ENCODE measurements around the gene NTRK3.

The NTRK3 gene

GRCh38 chr15:88274553-88275460, 18.3 kb upstream of the NTRK3 start:
- Histone ChIP-seq H3K79me2 (ENCODE audit: control insufficient read depth, low read length) (no peaks in the 10 kb centered on the region), H3K4me2 (ENCODE audit: low read length) (no peak overlapping the region), H3K9me2 (replicated peaks; ENCODE audit: control insufficient read depth, low read length) (no peaks in the 10 kb centered on the region), H4K20me1 (ENCODE audit: control insufficient read depth, insufficient read depth, low read depth, low read length) (no peaks in the 10 kb centered on the region), H3K9me3 (ENCODE audit: control insufficient read depth, insufficient read depth, low read length) (no peaks in the 10 kb centered on the region), H3K27me3 (ENCODE audit: control insufficient read depth, low read length) (peaks cover 11% of the 10 kb centered on the region), H3K4me1 (ENCODE audit: control insufficient read depth, low read length) (no peaks in the 10 kb centered on the region), H3K36me3 (ENCODE audit: control insufficient read depth, low read length) (no peaks in the 10 kb centered on the region), H3F3A (ENCODE audit: control insufficient read depth, insufficient read depth) (no peaks in the 10 kb centered on the region), H3K27ac (ENCODE audit: low read depth, low read length) (no peak overlapping the region), H3K4me3 (ENCODE audit: low read length) (no peak overlapping the region)
- TF ChIP-seq CTCF (IDR thresholded peaks at IDR 0.05; ENCODE audit: low read depth, low read length, poor library complexity, severe bottlenecking) (peak; percentile 88), EZH2phosphoT487 (IDR thresholded peaks at IDR 0.05; ENCODE audit: borderline replicate concordance, low read length) (no peak)

GRCh38 chr15:88272421-88272820, 15.9 kb upstream of the NTRK3 start:
- Histone ChIP-seq H3K4me1 (ENCODE audit: control insufficient read depth, low read length) (no peaks in the 10 kb centered on the region), H3K36me3 (ENCODE audit: control insufficient read depth, low read length) (no peaks in the 10 kb centered on the region), H3K4me3 (ENCODE audit: low read length) (no peak overlapping the region), H3K9me2 (replicated peaks; ENCODE audit: control insufficient read depth, low read length) (no peaks in the 10 kb centered on the region), H3K27me3 (ENCODE audit: control insufficient read depth, low read length) (peaks cover 6% of the 10 kb centered on the region), H3K27ac (ENCODE audit: low read depth, low read length) (no peak overlapping the region), H4K20me1 (ENCODE audit: control insufficient read depth, insufficient read depth, low read depth, low read length) (0 out of 2 replicates have a peak, but pooled peaks cover 4% of the 10 kb centered on the region), H3K79me2 (ENCODE audit: control insufficient read depth, low read length) (no peaks in the 10 kb centered on the region), H3F3A (ENCODE audit: control insufficient read depth, insufficient read depth) (no peaks in the 10 kb centered on the region), H3K4me2 (ENCODE audit: low read length) (no peak overlapping the region), H3K9me3 (ENCODE audit: control insufficient read depth, insufficient read depth, low read length) (no peaks in the 10 kb centered on the region)
- TF ChIP-seq CTCF (IDR thresholded peaks at IDR 0.05; ENCODE audit: low read depth, low read length, poor library complexity, severe bottlenecking) (no peak), EZH2phosphoT487 (IDR thresholded peaks at IDR 0.05; ENCODE audit: borderline replicate concordance, low read length) (no peak)

- no peak overlapping the region for H3K4me3 ChIP-seq (ENCODE audit: low read length)
- no peak for TF ChIP-seq CTCF (IDR thresholded peaks at IDR 0.05; ENCODE audit: low read depth, low read length, poor library complexity, severe bottlenecking)
- TF ChIP-seq EZH2phosphoT487 (IDR thresholded peaks at IDR 0.05; ENCODE audit: borderline replicate concordance, low read length) = no peak
- peaks cover 6% of the 10 kb centered on the region for H3K27me3 ChIP-seq (ENCODE audit: control insufficient read depth, low read length)
- H4K20me1 ChIP-seq (ENCODE audit: control insufficient read depth, insufficient read depth, low read depth, low read length) = 0 out of 2 replicates have a peak, but pooled peaks cover 4% of the 10 kb centered on the region
- no peaks in the 10 kb centered on the region for H3F3A ChIP-seq (ENCODE audit: control insufficient read depth, insufficient read depth)
- no peak overlapping the region for H3K27ac ChIP-seq (ENCODE audit: low read depth, low read length)
- H3K4me1 ChIP-seq (ENCODE audit: control insufficient read depth, low read length) = no peaks in the 10 kb centered on the region
- H3K9me3 ChIP-seq (ENCODE audit: control insufficient read depth, insufficient read depth, low read length) = no peaks in the 10 kb centered on the region
- H3K4me2 ChIP-seq (ENCODE audit: low read length) = no peak overlapping the region
- no peaks in the 10 kb centered on the region for H3K36me3 ChIP-seq (ENCODE audit: control insufficient read depth, low read length)
- no peaks in the 10 kb centered on the region for H3K79me2 ChIP-seq (ENCODE audit: control insufficient read depth, low read length)
- no peaks in the 10 kb centered on the region for H3K9me2 ChIP-seq (replicated peaks; ENCODE audit: control insufficient read depth, low read length)
These were observed 13.0 kb upstream of the NTRK3 start for GRCh38 chr15:88269356-88270062.
